C4-2B (cell line): ENCODE data around the gene NEMF.

ENCODE experiments used
- CTCF ChIP-seq: fragments of 450-650 bp; conservative IDR thresholded peaks from 2 replicates; pipeline ENCODE4 v1.5.1; 2017; ENCODE audit warnings: mild to moderate bottlenecking
- ZFX ChIP-seq: fragments of 450-650 bp; IDR thresholded peaks from 2 replicates; pipeline ENCODE4 v1.6.1; 2017

- TF ChIP-seq CTCF (no peak), ZFX (no peak)
These were observed 35.7 kb downstream of the NEMF start for GRCh38 chr14:49816844-49817243.
